Astrocyte (in vitro differentiated cells and primary cell): ENCODE measurements around the gene FBXO10.

Experiments
- CTCF ChIP-seq: IDR thresholded peaks from 2 replicates; pipeline ENCODE4 v1.5.1; 2011; ENCODE audit warnings: low read depth, mild to moderate bottlenecking, inconsistent platforms, low read length, moderate library complexity; ENCODE audit not compliant: insufficient read depth
- EZH2 ChIP-seq: IDR thresholded peaks from 2 replicates; pipeline ENCODE4 v1.6.1; 2012; ENCODE audit warnings: mild to moderate bottlenecking, low read length, inconsistent platforms; ENCODE audit not compliant: insufficient read depth

DNA sequence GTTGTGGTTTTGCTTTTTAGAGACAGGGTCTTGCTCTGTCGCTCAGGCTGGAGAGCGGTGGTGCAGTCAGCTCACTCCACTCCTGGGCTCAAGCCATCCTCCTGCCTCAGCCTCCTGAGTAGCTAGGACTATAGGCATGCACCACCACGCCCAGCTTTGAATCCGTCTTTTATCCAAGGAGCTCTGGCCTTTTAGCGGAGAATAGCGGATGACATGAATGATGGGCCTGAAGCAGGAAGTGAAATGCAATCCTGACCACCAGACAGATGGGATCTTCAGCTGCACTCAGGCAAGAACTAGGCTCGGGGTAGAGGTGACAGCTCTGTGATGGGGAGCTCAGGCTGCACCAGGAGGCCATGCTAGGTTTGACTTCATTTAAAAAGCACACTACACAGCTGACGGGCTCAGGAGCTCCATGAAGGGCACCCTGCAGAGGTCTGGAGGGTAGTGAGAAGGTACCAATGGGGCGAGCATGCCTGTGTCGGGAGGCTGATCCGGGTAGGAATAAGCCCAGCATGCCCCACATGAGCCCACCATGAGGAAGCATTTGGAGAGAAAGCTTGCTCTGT lies 68.5 kb downstream of the FBXO10 start:
- no peak for TF ChIP-seq CTCF
- TF ChIP-seq EZH2 = no peak
